Osteocyte (in vitro differentiated cells): ENCODE data around the gene MYO15A. TPM values are rescaled to one million over a fixed set of nuclear protein-coding genes. Genes with fewer than 3 reads are reported as not detected.

Source experiments
- DNase-seq: peaks from one replicate; pipeline ENCODE4 v3.0.0; 2021; ENCODE audit warnings: mixed read lengths; ENCODE audit not compliant: unreplicated experiment; ENCODE audit errors: extremely low spot score
- H3K27ac Mint-ChIP-seq: one replicate; pipeline ENCODE4 v1.8.0; 2021; ENCODE audit warnings: mild to moderate bottlenecking, mixed read lengths; ENCODE audit not compliant: unreplicated experiment
- H3K27me3 Mint-ChIP-seq: one replicate; pipeline ENCODE4 v1.8.0; 2021; ENCODE audit warnings: mixed read lengths; ENCODE audit not compliant: unreplicated experiment
- H3K36me3 Mint-ChIP-seq: one replicate; pipeline ENCODE4 v1.8.0; 2021; ENCODE audit warnings: mixed read lengths; ENCODE audit not compliant: unreplicated experiment
- H3K4me1 Mint-ChIP-seq: one replicate; pipeline ENCODE4 v1.8.0; 2021; ENCODE audit warnings: mixed read lengths; ENCODE audit not compliant: unreplicated experiment
- H3K4me3 Mint-ChIP-seq: one replicate; pipeline ENCODE4 v1.8.0; 2021; ENCODE audit warnings: mild to moderate bottlenecking, moderate library complexity, mixed read lengths; ENCODE audit not compliant: unreplicated experiment
- H3K9me3 Mint-ChIP-seq: one replicate; pipeline ENCODE4 v1.8.0; 2021; ENCODE audit warnings: mixed read lengths; ENCODE audit not compliant: unreplicated experiment
- total RNA-seq: library from RNA; stranded (reverse); gene quantifications from 2 replicates; pipeline ENCODE4 v1.2.1, GENCODE V29; 2021
- TF ChIP-seq, protein P1 (sequence below): fragments of 200-600 bp; sonication (generic); IDR thresholded peaks from 2 replicates; pipeline ENCODE4 v1.5.0; 2021; ENCODE audit warnings: antibody characterized with exemption, mild to moderate bottlenecking, moderate library complexity

MYO15A gene
- total RNA-seq, 1 donor from 2014 or later, result 0.21 TPM

DNA sequence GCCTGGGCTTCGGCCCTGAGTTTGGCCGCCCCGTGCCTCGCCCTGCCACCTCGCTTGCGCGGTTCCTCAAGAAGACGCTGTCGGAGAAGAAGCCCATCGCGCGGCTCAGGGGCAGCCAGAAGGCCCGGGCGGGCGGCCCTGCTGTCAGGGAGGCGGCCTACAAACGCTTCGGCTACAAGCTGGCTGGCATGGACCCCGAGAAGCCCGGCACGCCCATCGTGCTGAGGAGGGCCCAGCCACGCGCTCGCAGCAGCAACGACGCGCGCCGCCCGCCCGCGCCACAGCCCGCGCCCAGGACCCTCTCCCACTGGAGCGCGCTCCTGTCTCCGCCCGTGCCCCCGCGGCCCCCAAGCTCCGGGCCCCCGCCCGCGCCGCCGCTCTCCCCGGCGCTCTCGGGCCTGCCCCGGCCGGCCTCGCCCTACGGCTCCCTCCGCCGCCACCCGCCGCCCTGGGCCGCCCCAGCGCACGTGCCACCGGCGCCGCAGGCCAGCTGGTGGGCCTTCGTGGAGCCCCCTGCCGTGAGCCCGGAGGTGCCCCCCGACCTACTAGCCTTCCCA, 12.0 kb downstream of the MYO15A start:
- Mint-ChIP-seq H3K4me3 (no peak overlapping the region), H3K27ac (no peak overlapping the region), H3K4me1 (no peaks in the 10 kb centered on the region), H3K27me3 (no peaks in the 10 kb centered on the region), H3K9me3 (peaks cover 4% of the 10 kb centered on the region), H3K36me3 (no peaks in the 10 kb centered on the region)
- DNase-seq, result no peak
- TF ChIP-seq, protein P1, sequence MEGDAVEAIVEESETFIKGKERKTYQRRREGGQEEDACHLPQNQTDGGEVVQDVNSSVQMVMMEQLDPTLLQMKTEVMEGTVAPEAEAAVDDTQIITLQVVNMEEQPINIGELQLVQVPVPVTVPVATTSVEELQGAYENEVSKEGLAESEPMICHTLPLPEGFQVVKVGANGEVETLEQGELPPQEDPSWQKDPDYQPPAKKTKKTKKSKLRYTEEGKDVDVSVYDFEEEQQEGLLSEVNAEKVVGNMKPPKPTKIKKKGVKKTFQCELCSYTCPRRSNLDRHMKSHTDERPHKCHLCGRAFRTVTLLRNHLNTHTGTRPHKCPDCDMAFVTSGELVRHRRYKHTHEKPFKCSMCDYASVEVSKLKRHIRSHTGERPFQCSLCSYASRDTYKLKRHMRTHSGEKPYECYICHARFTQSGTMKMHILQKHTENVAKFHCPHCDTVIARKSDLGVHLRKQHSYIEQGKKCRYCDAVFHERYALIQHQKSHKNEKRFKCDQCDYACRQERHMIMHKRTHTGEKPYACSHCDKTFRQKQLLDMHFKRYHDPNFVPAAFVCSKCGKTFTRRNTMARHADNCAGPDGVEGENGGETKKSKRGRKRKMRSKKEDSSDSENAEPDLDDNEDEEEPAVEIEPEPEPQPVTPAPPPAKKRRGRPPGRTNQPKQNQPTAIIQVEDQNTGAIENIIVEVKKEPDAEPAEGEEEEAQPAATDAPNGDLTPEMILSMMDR, result no peak

GRCh38 chr17:18121144-18121910, 12.8 kb downstream of the MYO15A start:
- H3K27me3 Mint-ChIP-seq, result no peaks in the 10 kb centered on the region
- TF ChIP-seq, protein P1, result no peak
- no peak overlapping the region for H3K4me3 Mint-ChIP-seq
- H3K9me3 Mint-ChIP-seq, result peaks cover 4% of the 10 kb centered on the region
- no peaks in the 10 kb centered on the region for H3K4me1 Mint-ChIP-seq
- no peaks in the 10 kb centered on the region for H3K36me3 Mint-ChIP-seq
- DNase-seq, result no peak
- no peak overlapping the region for H3K27ac Mint-ChIP-seq

- H3K36me3 Mint-ChIP-seq, result no peaks in the 10 kb centered on the region
- H3K27ac Mint-ChIP-seq, result no peak overlapping the region
- no peak overlapping the region for H3K4me3 Mint-ChIP-seq
- peaks cover 4% of the 10 kb centered on the region for H3K9me3 Mint-ChIP-seq
- H3K27me3 Mint-ChIP-seq, result no peaks in the 10 kb centered on the region
- TF ChIP-seq, protein P1, result no peak
- DNase-seq, result no peak
- H3K4me1 Mint-ChIP-seq, result no peaks in the 10 kb centered on the region
Measured at GRCh38 chr17:18122990-18123753, 14.6 kb downstream of the MYO15A start.

- H3K27me3 Mint-ChIP-seq, result no peaks in the 10 kb centered on the region
- TF ChIP-seq, protein P1, result no peak
- H3K36me3 Mint-ChIP-seq, result no peaks in the 10 kb centered on the region
- H3K27ac Mint-ChIP-seq, result no peak overlapping the region
- H3K4me3 Mint-ChIP-seq, result no peak overlapping the region
- H3K4me1 Mint-ChIP-seq, result no peaks in the 10 kb centered on the region
- H3K9me3 Mint-ChIP-seq, result peaks cover 3% of the 10 kb centered on the region
- DNase-seq, result no peak
Measured at GRCh38 chr17:18124345-18125126, 16.0 kb downstream of the MYO15A start.
